Keratinocyte (primary cell): ENCODE measurements around the gene DET1. TPM values are rescaled to one million over a fixed set of nuclear protein-coding genes. Genes with fewer than 3 reads are reported as not detected.

Experiments used
- DNase-seq: peaks from one replicate; pipeline ENCODE4 v3.0.0-alpha.2; 2011; ENCODE audit warnings: low read depth, missing footprints, low spot score
- FAIRE-seq: peaks from 2 replicates; lab custom pipeline; 2011; peaks lifted over from hg19 to GRCh38; lab: Jason Lieb, UNC
- H2AFZ ChIP-seq: 2 replicates; pipeline ENCODE4 v1.6.0; 2012; ENCODE audit warnings: low read length, control low read depth, inconsistent platforms; ENCODE audit not compliant: control insufficient read depth
- H3K27ac ChIP-seq: 2 replicates; pipeline ENCODE4 v1.5.1; 2011; ENCODE audit warnings: low read length; ENCODE audit not compliant: control insufficient read depth, insufficient read depth
- H3K27me3 ChIP-seq: 3 replicates; pipeline ENCODE4 v1.6.0; 2011; ENCODE audit warnings: low read length; ENCODE audit not compliant: control insufficient read depth, insufficient read depth; ENCODE audit errors: extremely low read depth
- H3K36me3 ChIP-seq, 2 experiments: 2 replicates in 1 of 2; 3 replicates in 1 of 2; pipeline ENCODE4 v1.5.1; 2011; ENCODE audit warnings: low read length in 2 of 2, mild to moderate bottlenecking in 1 of 2; ENCODE audit not compliant: control insufficient read depth in 2 of 2, insufficient read depth in 2 of 2; ENCODE audit errors: extremely low read depth in 1 of 2
- H3K4me1 ChIP-seq: 3 replicates; pipeline ENCODE4 v1.5.1; 2011; ENCODE audit warnings: low read length; ENCODE audit not compliant: control insufficient read depth, insufficient read depth; ENCODE audit errors: extremely low read depth
- H3K4me2 ChIP-seq: 3 replicates; pipeline ENCODE4 v1.6.0; 2011; ENCODE audit warnings: low read depth, low read length; ENCODE audit not compliant: control insufficient read depth, insufficient read depth; ENCODE audit errors: extremely low read depth
- H3K4me3 ChIP-seq, 3 experiments: fragments of 200-600 bp in 1 of 3; sonication (generic) in 1 of 3; 2 replicates in 2 of 3; 3 replicates in 1 of 3; pipeline ENCODE4 v1.5.1; 2011 to 2016; ENCODE audit warnings: low read length in 3 of 3, mild to moderate bottlenecking in 3 of 3, control low read depth in 2 of 3, inconsistent platforms in 1 of 3, low read depth in 1 of 3, mixed read lengths in 1 of 3, mixed run types in 1 of 3, moderate library complexity in 1 of 3; ENCODE audit not compliant: control insufficient read depth in 2 of 3, insufficient read depth in 2 of 3; ENCODE audit errors: extremely low read depth in 1 of 3
- H3K79me2 ChIP-seq: 2 replicates; pipeline ENCODE4 v1.6.0; 2012; ENCODE audit warnings: low read length; ENCODE audit not compliant: control insufficient read depth, insufficient read depth
- H3K9ac ChIP-seq: 3 replicates; pipeline ENCODE4 v1.6.0; 2011; ENCODE audit warnings: low read length; ENCODE audit not compliant: control insufficient read depth, insufficient read depth; ENCODE audit errors: extremely low read depth
- H3K9me1 ChIP-seq: 3 replicates; pipeline ENCODE4 v1.6.0; 2011; ENCODE audit warnings: low read length; ENCODE audit not compliant: control insufficient read depth, insufficient read depth; ENCODE audit errors: extremely low read depth
- H3K9me3 ChIP-seq: 2 replicates; pipeline ENCODE4 v1.5.1; 2012; ENCODE audit warnings: low read depth, low read length; ENCODE audit not compliant: control insufficient read depth
- H4K20me1 ChIP-seq: 3 replicates; pipeline ENCODE4 v1.6.0; 2011; ENCODE audit warnings: low read length; ENCODE audit not compliant: control insufficient read depth, insufficient read depth; ENCODE audit errors: extremely low read depth
- CTCF ChIP-seq, 3 experiments: IDR thresholded peaks in 1 of 3; conservative IDR thresholded peaks in 1 of 3; optimal IDR thresholded peaks in 1 of 3; 2 replicates in 2 of 3; 3 replicates in 1 of 3; pipeline versions ENCODE3 to v1.5.1; 2011; ENCODE audit warnings: low read length in 3 of 3, mild to moderate bottlenecking in 3 of 3, moderate library complexity in 2 of 3, control low read depth in 1 of 3, inconsistent platforms in 1 of 3; ENCODE audit not compliant: insufficient read depth in 2 of 3; ENCODE audit errors: extremely low read depth in 1 of 3
- EZH2 ChIP-seq: IDR thresholded peaks from one replicate; pipeline ENCODE4 v1.6.1; 2012; ENCODE audit warnings: inconsistent platforms, mild to moderate bottlenecking, low read length, moderate library complexity
- dilution Hi-C: fragments of 300-500 bp; cut with MboI; formaldehyde crosslinking; loops from one replicate; pipeline ENCODE4 v1.7.0; 2020; ENCODE audit warnings: low sequenced_read_pairs; ENCODE audit not compliant: extremely low pct_ligation_motif_present
- polyA plus RNA-seq, 5 experiments: library from polyadenylated mRNA; depleted of rRNA in 3 of 5; stranded (reverse) in 3 of 5; stranded (forward) in 1 of 5; unstranded in 1 of 5; fragments of >200 nt; gene quantifications; 1 replicate in 1 of 5; 2 replicates in 3 of 5; 3 replicates in 1 of 5; pipeline versions ENCODE4 v1.2.1 to v1.2.3, GENCODE V29; 2011 to 2012; ENCODE audit warnings: missing spikeins in 2 of 5, low read depth in 1 of 5, low replicate concordance in 1 of 5

Gene DET1
- polyA plus RNA-seq, 1 donor (not counting 4 experiments of a cell fraction or from before 2014, with no cell fraction given) = 1.1 TPM

GRCh38 chr15:88489321-88489720 lies 57.2 kb downstream of the DET1 start:
- Histone ChIP-seq H4K20me1 (no peaks in the 10 kb centered on the region), H3K9me3 (no peaks in the 10 kb centered on the region), H3K79me2 (no peaks in the 10 kb centered on the region), H3K4me2 (no peak overlapping the region), H3K36me3 (no peaks in the 10 kb centered on the region), H3K27ac (no peak overlapping the region), H3K9ac (no peak overlapping the region), H3K9me1 (no peaks in the 10 kb centered on the region), H3K4me3 (no peak overlapping the region), H3K4me1 (no peaks in the 10 kb centered on the region), H2AFZ (no peak overlapping the region), H3K27me3 (no peaks in the 10 kb centered on the region)
- no peak for DNase-seq
- dilution Hi-C loops = no loop called here
- no peak for FAIRE-seq
- TF ChIP-seq EZH2 = no peak
- peak in 1 of 3 experiments; percentile 15 for TF ChIP-seq CTCF (optimal IDR thresholded peaks at IDR 0.05 in 1 of 3, IDR thresholded peaks at IDR 0.05 in 1 of 3, conservative IDR thresholded peaks at IDR 0.05 in 1 of 3; ENCODE audit: extremely low read depth in 1 of 3, insufficient read depth in 2 of 3, low read length in 3 of 3)

GRCh38 chr15:88487796-88488523 lies 58.5 kb downstream of the DET1 start:
- FAIRE-seq = no peak
- no peaks in the 10 kb centered on the region for H3K9me1 ChIP-seq
- dilution Hi-C loops = no loop called here
- H3K36me3 ChIP-seq = no peaks in the 10 kb centered on the region
- H3K9me3 ChIP-seq = no peaks in the 10 kb centered on the region
- no peak overlapping the region for H3K27ac ChIP-seq
- H3K4me2 ChIP-seq = no peak overlapping the region
- no peak for TF ChIP-seq EZH2
- TF ChIP-seq CTCF (optimal IDR thresholded peaks at IDR 0.05 in 1 of 3, IDR thresholded peaks at IDR 0.05 in 1 of 3, conservative IDR thresholded peaks at IDR 0.05 in 1 of 3; ENCODE audit: extremely low read depth in 1 of 3, insufficient read depth in 2 of 3, low read length in 3 of 3) = no peak
- no peaks in the 10 kb centered on the region for H3K4me1 ChIP-seq
- no peaks in the 10 kb centered on the region for H3K27me3 ChIP-seq
- no peak overlapping the region for H2AFZ ChIP-seq
- DNase-seq = no peak
- H4K20me1 ChIP-seq = no peaks in the 10 kb centered on the region
- H3K4me3 ChIP-seq = no peak overlapping the region
- no peaks in the 10 kb centered on the region for H3K79me2 ChIP-seq
- H3K9ac ChIP-seq = no peak overlapping the region
